ENCODE data around the gene TRPM3.

- no peak for TF ChIP-seq POLR2A (IDR thresholded peaks at IDR 0.05)
- TF ChIP-seq CTCF (IDR thresholded peaks at IDR 0.05), result no peak
These were observed 260.0 kb downstream of the TRPM3 start for GRCh38 chr9:70861376-70861775.
